CD4-positive, alpha-beta T cell treated with Interleukin-1 beta for 1 hour (primary cell): ENCODE results near the gene TCF19.
A peak's percentile ranks its signal among the peaks of the same experiment; 100 is the strongest.
"Not testable (repeated sequence)": the region's sequence is repeated elsewhere in the genome, so short reads cannot be mapped to it uniquely, and the experiment has no call there.

Experiments
- DNase-seq, 2 donors: peaks; one replicate each; pipeline ENCODE4 v3.0.0-alpha.2; 2020 to 2022

TCF19 gene

DNA sequence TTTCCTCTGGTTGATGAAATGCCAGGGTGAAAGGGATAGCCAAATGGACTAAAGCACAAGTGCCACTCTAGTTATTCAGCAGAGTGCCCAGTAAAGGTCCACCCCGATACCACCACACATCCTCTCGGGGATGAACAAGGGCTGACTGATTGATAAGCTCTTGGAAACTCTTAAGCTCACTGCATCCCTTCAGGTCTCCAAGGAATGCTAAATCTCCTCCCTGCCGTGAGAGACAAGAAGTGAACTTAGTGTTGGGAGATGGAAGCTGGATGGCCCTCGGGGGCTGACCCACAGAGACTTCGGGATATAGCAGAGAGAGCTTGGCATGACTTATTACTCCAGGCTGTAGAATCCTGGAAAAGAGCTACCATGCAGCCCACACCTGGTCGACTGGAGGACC, 25.5 kb downstream of the TCF19 start:
- not testable (repeated sequence) for DNase-seq

DNA sequence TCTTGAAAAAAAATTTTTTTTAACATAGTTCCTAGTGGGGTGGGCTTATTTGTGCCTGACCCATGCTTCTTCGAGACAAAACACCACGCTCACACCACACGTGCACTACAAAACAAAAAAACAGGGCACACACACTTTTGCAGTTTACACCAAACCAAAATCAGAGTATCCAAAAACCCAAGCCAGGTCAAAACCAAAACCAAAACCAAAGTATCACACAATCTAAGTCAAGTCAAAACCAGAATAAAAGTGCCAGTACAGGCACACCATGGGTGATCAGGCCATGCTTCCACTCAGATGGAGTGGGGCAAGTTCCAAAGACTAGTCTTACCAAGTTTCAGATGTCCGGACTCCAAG, 27.3 kb downstream of the TCF19 start:
- DNase-seq = not testable (repeated sequence)

DNA sequence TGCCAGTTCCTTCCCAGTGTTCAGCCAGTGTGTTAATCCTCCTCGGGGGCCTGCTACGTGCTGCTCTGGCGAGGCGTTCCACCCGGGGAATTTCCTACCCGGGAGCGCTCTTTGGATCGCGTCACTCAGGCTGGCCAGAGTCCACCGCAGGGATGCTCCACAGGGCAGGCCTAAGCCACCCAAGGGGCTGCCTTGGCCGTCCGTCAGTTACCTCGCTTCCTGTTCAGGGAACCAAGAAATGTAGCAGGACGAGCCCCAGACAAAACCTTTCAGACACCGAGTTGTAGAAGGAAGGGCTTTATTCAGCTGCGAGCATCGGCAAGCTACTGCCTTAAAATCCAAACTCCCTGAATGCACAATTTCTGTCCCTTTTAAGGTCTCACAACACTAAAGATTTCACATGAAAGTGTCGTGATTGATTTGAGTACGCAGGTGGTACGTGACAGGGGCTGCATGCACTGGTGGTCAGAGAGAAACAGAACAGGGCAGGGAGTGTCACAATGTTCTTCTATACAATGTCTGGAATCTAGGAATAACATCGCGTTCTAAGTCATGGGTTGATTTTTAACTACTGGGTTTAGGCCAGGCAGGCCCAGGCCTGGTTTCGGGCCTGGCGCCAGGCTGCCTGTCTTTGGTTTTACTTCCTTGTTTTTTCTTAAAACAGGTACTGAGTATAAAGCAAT, 27.8 kb downstream of the TCF19 start:
- no peak for DNase-seq

DNA sequence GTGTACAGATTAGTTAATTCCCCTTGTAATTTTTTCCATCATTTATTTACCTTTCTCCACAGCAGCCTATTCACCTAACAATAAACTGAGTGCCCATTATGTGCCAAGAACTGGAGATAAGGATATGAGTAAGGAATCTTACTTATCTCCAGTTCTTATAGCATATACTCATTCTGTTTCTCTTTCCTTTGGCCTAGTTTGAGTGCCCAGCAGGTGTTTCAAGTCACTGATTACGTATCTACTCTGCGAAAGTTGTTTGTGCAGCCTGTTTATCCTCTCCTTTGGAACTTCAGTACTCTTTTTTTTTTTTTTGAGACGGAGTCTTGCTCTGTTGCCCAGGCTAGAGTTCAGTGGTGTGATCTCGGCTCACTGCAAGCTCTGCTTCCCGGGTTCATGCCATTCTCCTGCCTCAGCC, 29.4 kb downstream of the TCF19 start:
- no peak for DNase-seq

DNA sequence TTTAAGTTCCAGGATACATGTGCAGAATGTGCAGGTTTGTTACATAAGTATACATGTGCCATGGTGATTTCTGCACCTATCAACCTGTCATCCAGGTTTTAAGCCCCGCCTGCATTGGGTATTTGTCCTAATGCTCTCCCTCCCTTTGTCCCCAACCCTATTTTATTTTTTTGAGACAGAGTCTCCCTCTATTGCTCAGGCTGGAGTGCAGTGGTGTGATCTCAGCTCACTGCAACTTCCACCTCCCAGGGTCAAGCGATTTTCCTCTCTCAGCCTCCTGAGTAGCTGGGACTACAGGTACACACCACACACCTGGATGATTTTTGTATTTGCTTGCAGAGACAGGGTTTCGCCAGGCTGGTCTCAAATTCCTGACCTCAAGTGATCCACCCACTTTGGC, 30.8 kb downstream of the TCF19 start:
- DNase-seq = not testable (repeated sequence)

DNA sequence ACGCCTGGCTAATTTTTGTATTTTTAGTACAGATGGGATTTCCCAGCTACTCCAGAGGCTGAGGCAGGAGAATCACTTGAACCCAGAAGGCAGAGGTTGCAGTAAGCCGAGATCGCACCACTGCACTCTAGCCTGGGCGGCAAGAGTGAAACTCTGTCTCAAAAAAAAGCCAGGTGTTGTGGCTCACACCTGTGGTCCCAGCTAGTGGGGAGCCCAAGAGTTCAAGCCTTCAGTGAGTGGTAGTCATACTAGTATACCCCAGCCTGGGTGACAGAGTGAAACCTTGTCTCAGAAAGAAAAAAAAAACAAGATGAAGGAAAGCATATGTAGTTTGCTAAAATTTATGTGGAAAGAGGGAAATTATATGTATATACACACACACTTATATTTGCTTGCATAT, 32.1 kb downstream of the TCF19 start:
- no peak for DNase-seq

DNA sequence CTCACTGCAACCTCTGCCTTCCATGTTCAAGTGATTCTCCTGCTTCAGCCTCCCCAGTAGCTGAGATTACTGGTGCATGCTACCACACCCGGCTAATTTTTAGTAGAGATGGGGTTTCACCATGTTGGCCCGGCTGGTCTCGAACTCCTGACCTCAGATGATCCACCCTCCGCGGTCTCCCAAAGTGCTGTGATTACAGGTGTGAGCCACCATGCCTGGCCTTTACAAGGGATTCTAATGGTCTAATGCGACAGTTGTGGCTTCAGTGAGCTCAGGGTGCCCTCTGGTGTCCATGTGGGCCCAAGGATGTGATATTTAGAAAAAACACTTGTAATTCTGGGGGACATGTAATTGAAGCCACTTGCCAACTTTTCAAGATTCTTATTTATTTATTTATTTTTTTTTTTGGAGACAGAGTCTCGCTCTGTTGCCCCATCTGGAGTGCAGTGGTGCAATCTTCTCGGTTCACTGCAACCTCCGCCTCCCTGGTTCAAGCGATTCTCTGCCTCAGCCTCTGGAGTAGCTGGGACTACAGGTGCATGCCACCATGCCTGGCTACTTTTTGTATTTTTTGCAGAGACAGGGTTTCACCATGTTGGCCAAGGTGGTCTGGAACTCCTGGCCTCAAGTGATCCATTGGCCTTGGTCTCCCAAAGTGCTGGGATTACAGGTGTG, 34.2 kb downstream of the TCF19 start:
- DNase-seq = peak; percentile 67 to 74

DNA sequence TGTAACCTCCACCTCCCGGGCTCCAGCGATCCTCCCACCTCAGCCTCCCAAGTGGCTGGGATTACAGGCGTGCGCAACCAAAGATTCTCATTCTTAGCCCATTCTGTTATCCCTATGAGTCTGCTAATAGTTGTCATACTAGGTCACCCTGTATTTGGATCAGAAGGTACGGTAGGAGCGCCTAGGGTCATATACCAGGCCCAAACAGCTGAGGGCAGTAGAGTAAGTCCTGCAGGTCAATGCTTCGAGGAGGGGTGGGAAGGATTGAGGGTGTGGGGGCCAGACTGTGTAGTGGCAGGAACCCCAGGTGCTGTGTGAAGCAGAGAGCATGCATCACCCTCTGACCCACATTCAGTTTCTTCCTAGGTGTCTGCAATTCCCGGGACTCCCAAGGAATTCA, 34.8 kb downstream of the TCF19 start:
- no peak for DNase-seq

DNA sequence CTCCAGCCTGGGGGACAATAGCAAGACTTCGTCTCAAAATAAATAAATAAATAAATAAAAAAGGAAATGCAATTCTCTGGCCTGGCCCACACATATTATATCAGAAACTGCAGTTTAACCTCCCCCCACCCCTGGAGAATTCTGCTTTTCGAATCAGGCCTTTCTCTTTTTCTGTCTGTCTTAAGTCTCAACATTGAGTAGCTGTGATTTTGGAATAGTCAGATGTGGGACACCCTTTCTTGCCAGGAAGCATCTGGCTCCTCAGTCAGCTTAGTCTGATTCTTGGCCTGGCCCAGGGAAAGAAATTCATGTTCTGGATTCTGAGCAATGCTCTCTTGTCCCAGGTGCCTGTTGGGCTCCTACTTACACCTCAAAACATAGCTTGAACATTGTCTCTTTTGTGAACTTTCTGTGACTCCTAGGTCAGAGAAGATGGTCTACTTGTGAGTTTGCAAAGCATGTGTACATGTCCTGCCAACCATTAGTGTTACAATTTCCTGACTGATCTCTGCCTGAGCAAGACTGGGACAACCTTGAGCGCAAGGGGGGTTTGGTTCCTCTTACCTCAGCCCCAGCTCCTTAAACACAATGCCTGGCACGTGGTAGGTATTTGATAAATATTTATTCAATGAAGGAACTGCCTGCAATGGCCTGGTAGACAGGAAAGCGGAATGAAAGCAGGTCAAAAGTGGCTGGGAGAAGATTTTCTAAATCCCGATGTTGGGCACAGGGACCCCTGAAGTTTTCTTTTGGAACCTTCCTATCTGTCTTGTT, 35.9 kb downstream of the TCF19 start:
- DNase-seq = no peak

DNA sequence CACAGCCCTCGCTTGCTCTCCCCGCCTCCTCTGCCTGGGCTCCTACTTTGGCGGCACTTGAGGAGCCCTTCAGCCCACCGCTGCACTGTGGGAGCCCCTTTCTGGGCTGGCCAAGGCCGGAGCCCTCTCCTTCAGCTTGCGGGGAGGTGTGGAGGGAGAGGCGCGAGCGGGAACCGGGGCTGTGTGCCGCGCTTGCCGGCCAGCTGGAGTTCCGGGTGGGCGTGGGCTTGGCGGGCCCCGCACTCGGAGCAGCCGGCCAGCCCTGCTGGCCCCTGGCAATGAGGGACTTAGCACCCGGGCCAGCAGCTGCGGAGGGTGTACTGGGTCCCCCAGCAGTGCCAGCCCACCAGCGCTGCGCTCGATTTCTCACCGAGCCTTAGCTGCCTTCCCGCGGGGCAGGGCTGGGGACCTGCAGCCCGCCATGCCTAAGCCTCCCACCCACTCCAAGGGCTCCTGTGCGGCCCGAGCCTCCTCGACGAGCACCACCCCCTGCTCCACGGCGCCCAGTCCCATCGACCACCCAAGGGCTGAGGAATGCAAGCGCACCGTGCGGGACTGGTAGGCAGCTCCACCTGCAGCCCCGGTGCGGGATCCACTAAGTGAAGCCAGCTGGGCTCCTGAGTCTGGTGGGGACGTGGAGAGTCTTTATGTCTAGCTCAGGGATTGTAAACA, 37.1 kb downstream of the TCF19 start:
- DNase-seq = not testable (repeated sequence)

DNA sequence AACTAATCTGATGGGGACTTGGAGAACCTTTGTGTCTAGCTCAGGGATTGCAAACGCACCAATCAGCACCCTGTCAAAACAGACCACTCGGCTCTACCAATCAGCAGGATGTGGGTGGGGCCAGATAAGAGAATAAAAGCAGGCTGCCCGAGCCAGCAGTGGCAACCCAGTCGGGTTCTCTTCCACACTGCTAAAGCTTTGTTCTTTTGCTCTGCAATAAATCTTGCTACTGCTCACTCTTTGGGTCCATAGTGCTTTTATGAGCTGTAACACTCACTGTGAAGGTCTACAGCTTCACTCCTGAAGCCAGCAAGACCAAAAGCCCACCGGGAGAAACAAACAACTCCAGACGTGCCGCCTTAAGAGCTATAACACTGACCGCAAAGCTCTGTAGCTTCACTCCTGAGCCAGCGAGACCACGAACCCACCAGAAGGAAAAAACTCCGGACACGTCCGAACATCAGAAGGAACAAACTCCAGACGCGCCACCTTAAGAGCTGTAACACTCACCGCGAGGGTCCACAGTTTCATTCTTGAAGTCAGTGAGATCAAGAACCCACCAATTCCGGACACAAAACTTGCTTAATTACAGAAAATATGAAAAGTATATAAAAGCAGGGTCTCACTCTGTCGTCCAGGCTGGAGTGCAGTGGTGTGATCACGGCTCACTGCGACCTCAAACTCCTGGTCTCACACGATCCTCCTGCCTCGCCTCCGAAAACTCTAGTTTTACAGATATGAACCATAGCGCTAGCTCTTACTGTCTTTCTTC, 38.0 kb downstream of the TCF19 start:
- peak in 1 of 2 donors; percentile 31 for DNase-seq

DNA sequence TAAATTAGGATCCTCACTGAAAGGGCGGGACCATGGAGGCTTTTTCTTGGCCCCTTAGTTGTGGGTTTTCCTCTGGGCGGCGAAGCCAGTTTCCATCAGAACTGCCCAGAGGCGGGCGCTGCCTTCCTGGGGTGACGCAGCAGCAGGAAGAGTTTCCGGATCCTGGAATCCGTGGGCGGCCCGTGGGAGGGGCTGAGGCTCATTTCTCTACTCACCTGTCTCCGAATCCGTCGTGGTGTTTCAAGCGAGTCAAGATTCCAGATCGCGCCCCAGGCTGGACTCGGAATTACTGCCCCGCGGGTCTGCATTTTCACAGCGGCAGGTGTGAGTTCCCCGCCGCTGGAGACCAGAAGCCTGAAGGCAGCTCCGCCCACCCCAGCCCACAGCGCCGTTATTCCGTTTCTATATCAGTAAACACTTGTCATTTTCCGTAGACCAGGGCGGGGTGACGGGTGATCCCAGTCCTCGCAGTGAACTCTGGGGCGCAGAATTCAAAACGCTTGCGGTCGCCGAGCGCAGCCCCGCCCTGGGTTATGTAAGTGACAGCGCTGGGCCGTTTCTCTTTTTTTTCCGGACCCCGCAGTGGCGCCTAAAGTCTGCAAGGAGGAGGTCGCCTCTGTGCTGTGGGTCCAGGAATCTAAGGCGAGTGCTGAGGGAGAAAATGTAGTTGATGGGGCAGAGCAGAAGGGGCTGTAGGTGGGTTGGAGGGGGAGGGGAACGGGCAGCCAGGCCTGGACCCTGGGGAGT, 39.3 kb downstream of the TCF19 start:
- peak; percentile 97 for DNase-seq

DNA sequence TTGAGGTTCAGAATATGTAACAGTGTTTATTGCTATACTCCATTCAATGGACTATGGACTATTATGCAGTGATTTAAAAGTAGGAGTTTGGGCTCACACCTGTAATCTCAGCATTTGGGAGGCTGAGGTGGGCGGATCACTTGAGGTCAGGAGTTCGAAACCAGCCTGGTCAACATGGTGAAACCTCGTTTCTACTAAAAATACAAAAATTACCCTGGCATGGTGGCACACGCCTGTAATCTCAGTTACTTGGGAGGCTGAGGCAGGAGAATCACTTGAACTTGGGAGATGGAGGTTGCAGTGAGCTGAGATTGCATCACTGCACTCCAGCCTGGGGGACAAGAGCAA, 40.7 kb downstream of the TCF19 start:
- DNase-seq = not testable (repeated sequence)

DNA sequence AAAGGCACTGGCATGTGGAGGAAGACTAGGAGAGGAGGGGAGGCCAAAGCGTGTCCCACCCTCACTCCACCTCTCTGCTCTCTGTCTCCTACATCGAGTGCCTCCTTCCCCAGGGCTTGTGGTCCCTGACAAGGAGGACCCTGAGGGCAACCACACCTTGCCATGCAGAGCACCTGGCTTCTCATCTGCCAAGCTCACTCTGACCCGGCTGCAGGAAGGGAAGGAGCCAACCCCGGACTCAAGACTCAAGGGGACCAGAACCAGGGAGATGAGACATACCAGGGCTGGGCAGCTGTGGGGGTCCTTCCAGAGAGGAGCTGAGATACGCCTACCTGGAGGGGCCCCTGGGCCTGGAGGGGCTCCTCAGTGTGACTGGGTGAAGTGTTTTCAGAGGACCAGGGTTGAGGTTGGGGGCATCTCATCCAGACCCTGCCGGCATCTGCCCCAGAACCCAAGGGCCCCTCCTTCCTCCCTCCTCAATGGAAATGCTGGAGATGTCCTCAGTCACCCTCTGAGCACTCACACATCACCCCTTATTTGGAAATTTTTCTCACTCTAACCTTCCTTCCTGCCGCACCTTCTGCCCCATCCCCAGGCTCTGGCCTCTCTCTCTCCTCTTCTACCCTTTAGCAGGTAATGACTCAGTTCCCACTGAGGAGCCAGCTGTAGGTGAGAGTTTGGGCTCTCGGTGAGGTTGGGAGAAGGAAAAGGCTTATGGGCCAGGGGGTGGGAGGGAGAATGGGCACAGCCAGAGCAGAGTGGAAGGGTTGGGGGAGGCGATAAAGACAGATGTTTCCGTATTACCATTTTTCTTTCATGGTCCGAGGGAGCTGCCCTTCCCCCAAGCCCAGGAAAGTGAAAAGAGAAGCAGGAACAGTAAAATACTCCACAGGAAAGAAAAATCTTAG, 44.1 kb downstream of the TCF19 start:
- no peak for DNase-seq

DNA sequence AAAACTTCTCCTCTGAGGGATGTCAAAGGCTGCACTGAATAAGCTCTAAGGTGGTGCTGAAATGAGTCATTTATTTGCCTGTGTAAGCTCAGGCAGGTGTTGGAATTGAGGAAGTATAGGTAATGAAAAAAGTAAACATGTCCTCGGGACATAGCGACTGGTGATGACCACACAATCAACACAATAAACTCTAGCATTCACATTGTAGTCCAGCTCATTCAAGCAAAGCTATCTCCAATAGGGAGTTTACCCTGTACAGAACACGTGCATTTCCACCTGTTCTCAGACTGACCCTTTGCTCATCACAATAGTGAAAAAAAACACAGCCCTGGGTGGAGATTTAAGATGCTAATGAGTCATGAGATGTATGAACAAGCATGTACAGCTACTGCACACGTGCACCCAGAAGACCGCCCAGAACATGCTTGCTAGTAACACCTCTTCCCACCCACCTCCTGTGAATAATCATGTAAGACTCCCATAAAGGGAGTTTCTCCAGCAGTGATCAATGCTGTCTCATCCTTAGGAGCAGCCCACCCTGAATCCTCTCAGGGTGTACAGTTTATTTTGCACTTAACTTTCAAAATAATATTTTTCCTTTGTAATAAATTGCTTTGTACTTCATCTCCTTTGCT, 45.1 kb downstream of the TCF19 start:
- DNase-seq = peak; percentile 63 to 67

DNA sequence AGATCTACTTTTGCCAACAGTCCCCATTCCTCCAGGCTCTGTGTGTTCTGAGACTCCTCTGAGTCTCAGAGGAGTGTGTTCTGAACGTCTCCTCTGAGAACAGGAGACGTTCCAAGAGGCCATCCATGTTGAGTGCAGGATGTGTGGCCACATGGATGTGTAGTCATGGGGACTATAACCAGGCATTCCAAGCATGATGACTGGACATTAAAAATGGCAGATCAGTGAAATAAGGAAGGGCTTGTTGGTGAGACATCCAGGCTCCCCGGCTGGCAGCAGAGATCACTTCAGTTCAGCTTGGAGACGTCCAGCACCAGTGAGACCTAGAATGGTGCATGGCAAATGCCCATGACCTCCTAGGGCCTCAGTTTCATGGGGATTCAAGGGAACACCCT, 46.4 kb downstream of the TCF19 start:
- DNase-seq = no peak

DNA sequence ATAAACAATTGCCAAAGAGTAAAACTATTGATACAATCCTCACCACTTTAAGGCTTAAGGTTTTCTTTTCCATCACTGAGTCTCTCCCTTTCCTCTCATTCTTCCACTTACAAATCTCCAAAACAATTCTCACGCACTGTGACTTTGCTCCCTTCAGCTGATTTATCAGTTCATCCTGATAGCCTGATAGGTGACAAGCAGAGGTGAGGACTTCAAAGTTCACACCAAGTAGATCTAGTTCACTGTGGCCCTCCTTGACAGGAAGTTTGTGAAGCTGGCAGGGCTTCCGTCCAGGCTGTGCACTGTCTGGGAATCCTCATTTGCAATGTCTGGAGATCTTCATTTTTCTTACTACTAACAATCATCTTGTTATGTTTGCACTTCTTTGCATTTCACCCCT, 47.2 kb downstream of the TCF19 start:
- DNase-seq = no peak

DNA sequence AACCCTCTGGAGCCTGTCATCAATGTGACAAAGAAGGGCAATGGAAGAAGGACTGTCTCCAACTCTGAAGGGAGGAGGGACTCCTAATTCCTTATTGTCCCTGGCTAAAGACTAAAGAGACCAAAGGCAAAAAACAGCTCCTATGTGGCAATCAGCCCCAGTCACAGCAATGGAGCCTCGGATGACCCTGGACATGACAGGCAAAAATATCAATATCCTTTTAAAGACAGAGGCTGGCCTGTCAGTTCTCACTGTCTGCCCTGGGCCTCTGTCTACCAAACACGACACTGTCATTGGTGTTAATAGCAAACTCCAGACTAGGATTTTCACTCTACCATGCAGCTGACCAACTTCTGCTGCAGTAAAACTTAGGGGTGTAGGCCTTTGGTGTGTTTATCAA, 50.1 kb downstream of the TCF19 start:
- DNase-seq = no peak

DNA sequence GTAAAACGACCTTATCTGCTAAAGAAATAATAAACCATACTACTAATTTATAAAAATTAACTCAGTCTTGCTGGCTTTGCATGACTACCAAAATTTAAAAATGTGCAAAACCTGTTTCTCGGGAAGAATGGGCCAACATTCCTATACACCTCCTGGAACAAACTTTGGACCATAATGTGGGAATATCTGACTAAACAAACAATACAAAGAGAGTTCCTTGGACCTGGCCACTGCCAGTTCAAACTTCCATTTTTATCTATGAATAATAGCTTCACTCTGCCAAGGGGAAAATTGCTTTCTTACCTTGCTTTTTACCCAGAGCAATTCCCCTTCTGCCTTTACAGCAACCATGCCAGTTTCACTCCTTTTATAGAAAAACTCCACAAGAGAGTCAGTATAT, 50.7 kb downstream of the TCF19 start:
- no peak for DNase-seq

DNA sequence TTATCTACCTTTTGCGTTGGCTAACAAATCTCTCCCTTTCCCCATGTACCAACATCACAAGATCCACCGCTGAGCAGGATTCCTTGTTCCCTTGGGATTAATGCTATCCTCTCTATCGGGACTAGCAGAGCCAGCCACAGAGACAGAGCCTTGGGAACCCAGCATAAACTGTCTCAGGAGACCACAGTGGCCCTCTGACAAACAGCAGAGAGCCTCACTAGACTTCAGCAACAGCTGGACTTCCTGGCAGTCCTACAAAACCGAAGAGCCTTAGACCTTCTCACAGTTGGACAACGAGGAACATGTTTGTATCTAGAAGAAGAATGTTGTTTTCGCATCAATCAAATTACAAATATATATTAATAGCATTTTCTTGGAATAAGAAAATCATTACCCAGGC, 51.7 kb downstream of the TCF19 start:
- DNase-seq = no peak
